Suprapubic skin (tissue), 3 donors: ENCODE results near the gene UBE2Z.

ENCODE experiments used
- POLR2AphosphoS5 ChIP-seq, 3 donors: sonication (generic); formaldehyde crosslinking; IDR thresholded peaks; one replicate each; pipeline ENCODE4 v1.6.1; 2017; ENCODE audit warnings: antibody characterized with exemption in 3 of 3
- TF ChIP-seq, protein P1 (sequence below), 2 donors: fragments of 200-600 bp in 1 of 2; fragments of 450-650 bp in 1 of 2; sonication (generic) in 1 of 2; IDR thresholded peaks; one replicate each; pipeline ENCODE4 v1.5.1; 2016 to 2019; ENCODE audit warnings: antibody characterized with exemption in 2 of 2, mild to moderate bottlenecking in 1 of 2, moderate library complexity in 1 of 2

DNA sequence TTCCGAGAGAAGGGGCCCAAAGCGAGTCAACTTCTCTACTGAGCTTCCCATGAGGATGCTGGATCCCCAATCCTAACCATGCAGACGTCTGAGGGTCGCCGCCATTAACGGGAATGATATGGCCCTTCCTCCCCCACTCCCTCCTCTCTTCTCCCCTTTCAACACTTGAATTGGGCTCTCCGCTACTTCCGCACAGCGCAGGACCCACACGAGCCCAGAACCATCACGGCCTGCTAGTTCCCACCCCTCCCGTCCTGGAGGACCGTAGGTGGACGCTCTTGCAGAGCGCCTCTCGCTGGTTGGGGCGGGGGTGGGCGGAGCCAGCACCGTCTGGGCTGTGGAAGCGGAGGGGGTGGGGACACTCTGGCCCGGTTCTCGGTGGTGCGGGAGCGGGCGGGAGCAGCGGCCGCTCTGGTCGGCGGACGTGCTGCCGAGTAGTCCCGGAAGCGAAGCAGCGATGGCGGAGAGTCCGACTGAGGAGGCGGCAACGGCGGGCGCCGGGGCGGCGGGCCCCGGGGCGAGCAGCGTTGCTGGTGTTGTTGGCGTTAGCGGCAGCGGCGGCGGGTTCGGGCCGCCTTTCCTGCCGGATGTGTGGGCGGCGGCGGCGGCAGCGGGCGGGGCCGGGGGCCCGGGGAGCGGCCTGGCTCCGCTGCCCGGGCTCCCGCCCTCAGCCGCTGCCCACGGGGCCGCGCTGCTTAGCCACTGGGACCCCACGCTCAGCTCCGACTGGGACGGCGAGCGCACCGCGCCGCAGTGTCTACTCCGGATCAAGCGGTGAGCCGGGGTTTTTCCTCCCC lies at the start of gene UBE2Z:
- TF ChIP-seq, protein P1, sequence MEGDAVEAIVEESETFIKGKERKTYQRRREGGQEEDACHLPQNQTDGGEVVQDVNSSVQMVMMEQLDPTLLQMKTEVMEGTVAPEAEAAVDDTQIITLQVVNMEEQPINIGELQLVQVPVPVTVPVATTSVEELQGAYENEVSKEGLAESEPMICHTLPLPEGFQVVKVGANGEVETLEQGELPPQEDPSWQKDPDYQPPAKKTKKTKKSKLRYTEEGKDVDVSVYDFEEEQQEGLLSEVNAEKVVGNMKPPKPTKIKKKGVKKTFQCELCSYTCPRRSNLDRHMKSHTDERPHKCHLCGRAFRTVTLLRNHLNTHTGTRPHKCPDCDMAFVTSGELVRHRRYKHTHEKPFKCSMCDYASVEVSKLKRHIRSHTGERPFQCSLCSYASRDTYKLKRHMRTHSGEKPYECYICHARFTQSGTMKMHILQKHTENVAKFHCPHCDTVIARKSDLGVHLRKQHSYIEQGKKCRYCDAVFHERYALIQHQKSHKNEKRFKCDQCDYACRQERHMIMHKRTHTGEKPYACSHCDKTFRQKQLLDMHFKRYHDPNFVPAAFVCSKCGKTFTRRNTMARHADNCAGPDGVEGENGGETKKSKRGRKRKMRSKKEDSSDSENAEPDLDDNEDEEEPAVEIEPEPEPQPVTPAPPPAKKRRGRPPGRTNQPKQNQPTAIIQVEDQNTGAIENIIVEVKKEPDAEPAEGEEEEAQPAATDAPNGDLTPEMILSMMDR (IDR thresholded peaks at IDR 0.05), result no peak
- TF ChIP-seq POLR2AphosphoS5 (IDR thresholded peaks at IDR 0.05), result peak; percentile 15 to 94 (median 82)
